NCI-H82 treated with DMSO at 0.1 percent for 48 hours (cell line): ENCODE results near the gene BOC.

Source experiments
- DNase-seq: peaks from one replicate; lab custom pipeline; 2025; ENCODE audit not compliant: unreplicated experiment; lab: John Stamatoyannopoulos, UW

The BOC gene

DNA sequence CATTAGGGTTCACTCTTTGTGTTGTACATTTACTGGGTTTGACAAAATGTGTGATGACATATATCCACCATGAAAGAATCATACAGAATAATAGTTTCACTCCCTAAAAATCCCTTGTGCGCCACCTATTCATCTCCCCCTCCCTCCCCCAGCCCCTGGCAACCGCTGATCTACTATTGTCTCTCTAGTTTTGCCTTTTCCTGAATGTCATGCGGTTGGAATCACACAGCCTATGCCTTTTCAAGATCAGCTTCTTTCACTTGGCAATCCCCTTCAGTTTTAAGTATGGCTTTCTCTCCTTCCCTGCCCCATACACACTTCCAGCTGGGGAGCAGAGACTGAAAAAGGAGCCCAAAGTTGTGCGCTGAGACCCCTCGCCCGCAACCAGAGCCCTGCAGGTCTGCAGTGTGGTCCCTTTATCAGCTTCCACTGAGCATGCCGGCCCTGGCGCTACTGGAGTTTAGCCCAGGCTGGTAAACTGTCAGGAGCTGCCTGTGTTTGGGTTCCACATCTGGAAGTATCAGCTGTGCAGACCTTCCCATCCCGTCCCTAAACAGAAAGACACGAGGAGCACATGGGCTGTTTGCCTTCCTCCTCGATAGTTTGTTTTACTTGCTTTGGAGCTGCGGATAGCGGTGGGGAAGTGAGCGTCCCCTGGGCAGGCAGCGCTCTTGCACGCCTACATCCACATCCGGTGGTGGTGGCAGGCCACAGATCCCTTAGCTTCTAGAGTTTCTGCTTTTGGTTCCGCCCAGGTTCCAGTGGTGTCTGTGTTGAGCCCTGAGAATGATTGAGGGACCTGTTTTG, 12.3 kb downstream of the BOC start:
- DNase-seq = no peak

DNA sequence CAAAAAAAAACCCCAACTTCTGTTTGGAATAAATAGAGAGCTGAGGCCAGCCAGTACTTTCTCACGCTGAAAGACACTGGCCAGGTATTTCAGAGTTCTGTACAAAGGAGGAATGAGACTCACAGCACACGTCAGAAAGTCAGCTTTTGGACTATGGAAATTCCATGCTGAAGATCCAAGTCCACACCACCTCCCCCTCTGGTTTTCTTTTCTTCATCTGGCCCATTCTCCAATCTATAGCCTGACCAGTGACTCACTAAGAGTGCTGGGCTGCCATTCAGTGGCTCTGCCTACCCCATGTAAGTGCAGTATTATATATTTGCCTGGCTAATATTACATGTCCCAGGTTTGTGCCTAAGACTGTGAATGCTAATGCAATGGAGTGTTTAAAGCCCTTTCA, 13.9 kb downstream of the BOC start:
- no peak for DNase-seq

GRCh38 chr3:113226491-113226890, 15.1 kb downstream of the BOC start:
- no peak for DNase-seq

DNA sequence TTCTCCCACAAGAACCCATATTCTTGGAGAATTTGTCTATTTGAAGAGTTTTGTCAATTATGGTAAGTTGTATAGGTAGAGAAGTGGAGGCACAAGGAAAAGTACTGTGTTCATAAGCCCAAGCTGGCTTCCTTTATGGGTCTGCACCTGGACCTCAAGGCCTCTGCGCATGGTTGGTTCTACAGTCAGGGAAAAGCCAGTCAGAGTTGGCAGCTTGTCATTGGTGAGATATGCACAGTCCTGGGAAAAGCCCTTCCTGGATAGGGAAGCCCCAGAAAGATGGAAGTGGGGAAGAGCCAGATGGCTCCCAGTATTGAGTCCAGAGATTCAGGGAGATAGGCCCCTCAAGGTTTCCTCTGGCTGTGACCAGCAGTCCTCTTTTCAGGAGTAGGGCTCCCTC, 15.8 kb downstream of the BOC start:
- DNase-seq = no peak

DNA sequence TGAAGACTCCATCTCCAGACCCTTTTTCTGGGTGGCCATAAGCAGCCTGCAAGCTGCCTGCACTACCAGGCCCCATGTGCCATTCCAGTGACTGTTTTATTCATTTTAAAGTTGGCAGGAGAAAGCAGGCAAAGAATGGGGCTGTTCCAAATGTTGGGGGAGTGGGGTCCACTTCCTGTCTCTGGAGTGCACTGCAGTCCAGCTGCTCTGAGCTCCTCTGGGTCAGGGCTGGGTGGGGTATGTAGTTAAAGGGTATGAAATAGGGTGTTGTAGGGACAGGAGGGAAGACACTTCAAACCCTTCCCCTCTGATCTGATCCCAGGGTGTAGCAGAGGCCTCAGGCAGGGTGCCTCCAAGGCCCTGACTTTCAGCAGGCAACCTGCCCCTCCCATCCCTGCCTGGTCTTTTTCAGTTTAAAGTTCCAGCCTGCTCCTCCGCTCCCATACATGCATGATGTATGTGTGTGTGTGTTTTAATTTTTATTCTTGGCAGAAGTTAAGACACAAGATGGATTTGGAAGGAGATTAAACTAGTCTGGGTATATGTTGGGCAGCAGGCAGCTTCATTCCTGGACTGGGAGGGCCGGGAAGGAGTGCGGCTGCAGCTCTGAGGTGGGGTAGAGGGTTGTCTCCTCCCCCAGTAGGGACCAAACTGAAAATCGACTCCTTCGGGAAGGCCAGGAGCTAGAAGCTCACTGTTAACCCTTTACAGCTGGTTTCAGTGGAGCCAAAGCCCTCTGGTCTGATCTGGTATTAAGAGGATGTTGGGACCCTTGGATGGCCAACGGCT, 17.3 kb downstream of the BOC start:
- no peak for DNase-seq

DNA sequence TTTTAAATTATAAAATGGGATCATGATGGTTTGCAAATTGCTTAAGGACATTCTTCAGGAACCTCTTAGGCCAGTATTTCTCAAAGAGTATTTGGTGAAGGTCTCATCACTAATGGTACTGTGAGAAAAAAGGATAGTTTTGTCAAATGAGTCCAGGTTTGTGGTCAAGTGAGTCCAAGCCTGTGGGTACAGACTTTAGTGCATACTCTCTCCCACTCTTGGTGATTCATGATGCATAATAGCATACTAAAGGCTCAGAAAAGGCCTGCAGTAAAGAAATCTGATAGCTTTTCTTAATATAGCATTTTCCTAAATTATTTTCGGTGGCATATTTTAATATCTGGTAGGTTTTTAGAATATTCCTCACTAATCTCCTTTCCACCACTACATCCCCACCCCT, 20.0 kb downstream of the BOC start:
- no peak for DNase-seq

GRCh38 chr3:113231827-113232253, 20.5 kb downstream of the BOC start:
- DNase-seq = no peak

DNA sequence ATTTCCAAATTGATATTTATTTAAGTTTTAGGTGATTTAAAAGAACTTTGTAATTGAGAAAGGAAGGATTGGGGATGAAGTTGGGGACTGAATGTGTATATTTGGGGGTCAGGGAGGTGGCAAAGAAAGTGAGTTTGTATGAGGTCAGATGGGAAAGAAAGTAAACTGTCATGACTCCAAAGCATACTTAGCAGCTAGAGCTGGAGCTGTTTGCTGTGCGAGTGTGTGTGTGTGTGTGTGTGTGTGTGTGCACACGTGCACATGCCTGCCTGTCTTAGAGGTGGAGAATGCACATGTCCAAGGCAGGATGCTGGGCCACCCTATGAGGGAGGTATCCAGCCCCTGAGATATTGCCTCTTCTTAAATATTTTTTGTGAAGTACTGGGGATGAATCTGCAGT, 21.0 kb downstream of the BOC start:
- no peak for DNase-seq

GRCh38 chr3:113233497-113233896, 22.1 kb downstream of the BOC start:
- no peak for DNase-seq

DNA sequence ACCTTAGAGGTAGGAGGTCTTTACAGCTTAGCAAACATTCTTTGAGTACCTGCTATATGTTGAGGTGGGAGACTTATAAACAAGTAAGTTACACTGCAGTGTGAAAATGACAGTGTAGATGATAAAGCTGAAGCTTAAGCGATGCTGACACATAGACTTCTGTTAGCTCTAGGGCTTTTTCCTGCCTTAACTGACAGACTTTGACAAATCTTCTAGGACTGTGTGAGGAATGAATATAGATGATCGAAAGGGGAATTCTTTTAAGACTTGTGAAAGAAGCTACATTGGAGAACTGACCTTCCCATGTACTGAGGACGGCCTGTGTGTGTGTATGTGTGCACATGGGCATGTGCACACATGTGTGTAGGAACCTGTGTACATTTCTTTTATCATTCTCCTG, 22.7 kb downstream of the BOC start:
- DNase-seq = no peak

DNA sequence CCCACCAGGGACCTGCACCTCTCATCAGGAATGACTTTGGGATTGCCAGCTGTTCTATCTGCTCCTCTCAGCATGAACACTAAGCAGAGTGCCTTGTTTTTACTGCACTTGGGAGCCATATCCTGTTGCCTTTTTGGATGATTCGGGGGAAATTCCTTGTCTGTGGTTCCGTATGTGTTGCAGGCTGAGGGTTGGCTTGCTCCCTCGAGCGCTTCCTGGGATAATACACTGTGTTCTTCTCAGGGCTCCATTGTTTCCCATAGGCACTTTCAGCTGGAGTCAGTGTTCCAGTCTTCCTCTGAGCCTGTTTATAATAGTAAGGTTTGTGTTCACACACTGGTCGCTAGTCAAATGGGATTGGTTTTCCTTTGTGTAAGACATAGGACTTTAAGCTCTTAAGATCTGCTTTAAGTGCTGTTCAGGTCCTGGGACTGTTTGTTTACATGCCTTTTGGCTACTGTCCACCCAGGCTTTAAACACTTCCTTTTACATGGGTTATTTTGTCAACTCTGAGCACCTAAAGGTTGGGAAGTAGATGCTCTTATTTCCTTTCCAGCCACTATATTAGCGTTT, 23.4 kb downstream of the BOC start:
- peak; percentile 33 for DNase-seq

DNA sequence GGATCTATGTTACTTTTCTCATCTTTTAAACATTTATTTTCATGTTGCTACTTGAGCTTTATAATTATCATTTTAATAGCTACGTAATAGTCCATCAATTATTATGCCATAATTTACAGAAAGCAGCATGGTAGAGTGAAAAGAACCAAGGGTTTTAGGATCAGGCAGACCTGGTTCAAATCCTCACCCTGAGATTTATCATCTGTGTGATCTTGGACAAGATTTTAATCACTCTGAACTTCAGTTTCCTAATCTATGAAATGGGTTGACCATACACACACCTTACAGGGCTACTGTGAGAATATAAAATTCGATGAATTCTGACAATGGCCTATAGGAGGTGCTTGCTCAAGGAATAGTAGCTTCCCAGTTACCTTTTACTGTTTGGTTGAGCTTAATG, 27.1 kb downstream of the BOC start:
- no peak for DNase-seq

DNA sequence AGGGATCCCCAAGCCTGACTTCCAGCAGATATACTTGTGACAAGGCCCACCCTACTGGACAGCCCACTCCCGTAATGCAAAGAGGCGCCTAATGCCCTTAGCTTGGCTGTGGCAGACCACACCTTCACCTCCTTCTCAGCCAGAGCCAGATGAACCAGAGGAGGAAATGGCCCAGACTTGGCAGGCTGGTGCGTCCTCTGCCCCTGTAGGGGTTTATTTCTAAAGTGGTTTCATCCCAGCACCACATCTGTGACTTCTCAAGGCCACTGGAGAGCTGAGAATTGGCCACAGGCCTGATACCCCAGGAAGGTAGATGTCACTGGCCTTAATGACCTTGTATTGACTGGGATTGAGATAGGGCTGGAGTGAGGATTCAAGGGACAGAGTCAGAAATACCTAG, 29.5 kb downstream of the BOC start:
- DNase-seq = no peak

DNA sequence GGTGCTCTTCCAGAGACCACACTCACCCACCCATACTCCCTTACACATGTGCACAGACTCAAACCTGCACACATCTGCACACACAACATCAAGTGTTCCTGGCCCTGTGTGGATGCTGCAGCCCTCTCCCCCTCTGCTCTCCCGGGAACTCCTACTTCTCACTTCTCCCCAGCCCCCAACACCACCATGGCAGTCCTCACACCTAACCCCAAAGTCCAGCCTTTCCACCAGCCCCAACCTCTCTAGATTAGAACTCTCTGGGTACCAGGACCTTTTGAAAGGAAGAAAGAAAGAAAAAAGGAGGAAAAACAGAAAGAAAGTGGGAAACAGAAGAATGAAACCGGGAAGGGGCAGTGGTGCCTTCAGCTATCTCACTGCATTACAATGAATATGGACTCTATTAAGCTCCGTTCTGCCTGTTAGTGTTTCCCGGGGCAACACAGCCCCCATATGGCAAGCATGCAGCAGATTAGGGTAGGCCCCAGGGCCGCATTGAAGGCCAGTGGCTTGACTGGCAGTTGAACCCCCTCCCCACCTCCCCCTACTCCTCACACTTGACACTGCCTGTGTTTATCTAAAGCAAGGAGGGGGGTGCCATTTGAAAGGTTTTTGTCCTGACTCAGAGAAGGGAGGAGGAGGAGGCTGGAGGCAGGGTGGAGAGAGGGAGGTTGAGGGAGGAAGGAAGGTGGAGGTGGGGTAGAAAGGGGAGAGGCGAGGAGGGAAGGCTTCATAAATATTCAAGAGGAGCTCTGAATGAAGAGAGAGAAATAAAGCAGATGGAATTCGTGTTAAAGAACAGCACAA, 30.1 kb downstream of the BOC start:
- peak; percentile 77 for DNase-seq

DNA sequence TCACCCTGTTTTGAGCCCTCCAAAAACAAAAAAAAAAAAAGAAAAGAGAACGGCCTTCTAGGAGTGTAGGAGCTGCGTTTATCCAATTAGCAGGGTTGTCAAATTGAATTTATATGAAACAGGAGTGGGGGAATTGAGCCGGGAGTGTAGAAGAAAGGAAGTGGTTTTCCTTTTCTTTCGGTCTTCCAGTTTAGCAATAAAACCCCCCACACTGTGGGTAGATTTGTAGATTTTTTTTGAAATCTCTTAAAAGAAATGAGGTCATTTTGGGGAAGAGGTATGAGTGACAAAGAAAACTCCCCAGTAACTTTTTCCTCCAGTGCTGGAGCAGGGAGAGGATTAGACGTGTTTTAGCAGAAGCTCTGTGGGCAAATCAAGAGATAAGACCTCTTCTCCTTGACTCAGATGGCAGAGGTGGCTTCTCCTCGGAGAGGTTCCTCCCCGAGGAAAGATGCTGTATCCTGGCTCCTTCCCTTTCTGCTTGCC, 30.8 kb downstream of the BOC start:
- DNase-seq = peak; percentile 92

DNA sequence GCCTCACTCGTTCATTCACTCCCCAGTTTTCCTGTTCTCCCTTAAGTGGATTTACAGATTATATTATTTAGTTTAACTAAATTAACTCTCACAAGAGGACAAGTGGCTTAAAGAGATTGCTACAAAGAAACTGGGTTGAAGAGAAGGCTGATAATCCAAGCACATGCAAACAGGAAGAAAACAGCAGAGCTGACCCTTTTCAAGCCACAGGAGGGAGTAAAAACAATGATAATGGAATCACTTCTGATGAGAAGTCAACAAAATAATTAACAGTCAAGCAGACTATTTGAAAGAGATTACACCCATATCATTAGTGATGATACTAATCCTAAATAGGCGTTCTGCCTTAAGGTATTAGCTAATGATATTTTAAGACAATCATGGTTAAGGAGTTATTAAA, 31.7 kb downstream of the BOC start:
- DNase-seq = peak; percentile 98

GRCh38 chr3:113243846-113244245, 32.5 kb downstream of the BOC start:
- DNase-seq = peak; percentile 88

GRCh38 chr3:113245761-113246161, 34.4 kb downstream of the BOC start:
- DNase-seq = peak; percentile 33

DNA sequence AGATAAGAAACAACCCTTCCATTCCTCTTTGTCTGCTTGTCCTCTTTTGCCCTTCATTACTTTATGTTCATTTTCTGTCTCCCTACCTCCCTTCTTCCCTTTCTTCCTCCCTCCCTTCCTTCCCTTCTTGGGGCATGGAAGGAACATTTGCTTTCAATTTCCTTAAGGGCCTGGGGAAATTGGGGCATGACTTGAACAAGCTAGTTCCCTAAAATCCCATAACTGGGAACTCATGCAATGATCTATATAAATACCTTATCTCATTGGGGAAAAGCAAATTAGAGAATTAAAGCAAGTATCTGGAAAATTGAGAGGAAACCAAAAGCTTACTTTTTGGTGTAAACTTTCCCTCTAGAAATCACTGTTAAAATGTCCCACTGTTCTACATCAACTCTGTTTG, 35.7 kb downstream of the BOC start:
- DNase-seq = no peak

DNA sequence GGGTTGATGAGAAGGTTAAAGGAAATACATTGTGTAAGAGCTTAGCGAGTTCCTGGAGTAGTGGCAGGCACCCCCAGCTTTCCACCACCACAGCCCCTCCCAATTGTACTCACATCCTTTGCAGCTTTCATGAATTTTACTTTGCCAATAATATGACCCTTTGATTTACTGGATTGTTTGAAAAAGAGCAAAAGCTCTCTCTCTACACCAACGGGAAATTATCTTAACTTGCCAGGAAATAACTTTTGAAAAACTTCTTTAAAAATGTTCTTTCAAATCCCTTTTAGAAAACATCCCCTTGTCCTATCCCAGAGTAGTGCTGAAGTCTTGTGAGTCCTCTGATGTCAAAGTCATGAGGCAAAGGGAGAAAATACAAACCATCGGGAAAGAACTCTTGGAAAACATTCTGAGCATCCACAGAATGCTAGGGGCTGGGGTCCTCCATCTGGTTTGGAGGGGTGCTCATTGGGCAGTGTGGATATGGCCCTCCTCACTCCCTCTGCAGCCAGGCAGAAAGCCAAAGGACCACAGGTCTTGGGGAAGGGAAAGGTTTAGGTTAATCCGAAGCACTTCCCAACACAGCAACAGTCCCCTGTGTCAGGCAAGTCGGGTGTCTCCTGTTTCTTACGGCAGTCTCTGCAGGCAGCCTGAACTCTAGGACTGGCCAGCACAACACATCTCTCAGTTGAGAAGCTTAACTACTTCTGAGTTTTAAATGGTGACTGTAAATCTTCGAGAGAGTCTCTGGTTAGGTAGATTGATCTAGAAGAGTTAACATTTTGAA, 36.5 kb downstream of the BOC start:
- no peak for DNase-seq
